ENCODE measurements around the gene ZNF618. TPM values are rescaled to one million over a fixed set of nuclear protein-coding genes. Genes with fewer than 3 reads are reported as not detected.

Gene ZNF618
- total and polyA plus RNA-seq, 9 donors, result 8.2 to 28.9 (median 18.3) TPM

GRCh38 chr9:113882636-113883164, 6.6 kb downstream of the ZNF618 start:
- 70 to 81% (median 71%) methylated on average over 7 of the region's 7 CpGs for WGBS, 3 donors
- TF ChIP-seq EP300 (IDR thresholded peaks at IDR 0.05) (no peak), POLR2A (IDR thresholded peaks at IDR 0.05) (no peak)
- intact Hi-C loops (cut with DNase I), result loop anchor here in 2 of 4 donors (5.0 to 10.0 kb wide), 2 partner anchors 102 to 410 kb away; no protein-coding TSS in a partner anchor
- no peaks in the 10 kb centered on the region for H3K36me3 ChIP-seq
- H3K4me3 ChIP-seq, result no peak overlapping the region
- no peak for DNase-seq
- H3K27me3 ChIP-seq, result no peaks in the 10 kb centered on the region
- H3K27ac ChIP-seq, result no peak overlapping the region
- H3K9me3 ChIP-seq, result no peaks in the 10 kb centered on the region
- peaks cover 25% of the 10 kb centered on the region for H3K4me1 ChIP-seq (ENCODE audit: insufficient read depth)

DNA sequence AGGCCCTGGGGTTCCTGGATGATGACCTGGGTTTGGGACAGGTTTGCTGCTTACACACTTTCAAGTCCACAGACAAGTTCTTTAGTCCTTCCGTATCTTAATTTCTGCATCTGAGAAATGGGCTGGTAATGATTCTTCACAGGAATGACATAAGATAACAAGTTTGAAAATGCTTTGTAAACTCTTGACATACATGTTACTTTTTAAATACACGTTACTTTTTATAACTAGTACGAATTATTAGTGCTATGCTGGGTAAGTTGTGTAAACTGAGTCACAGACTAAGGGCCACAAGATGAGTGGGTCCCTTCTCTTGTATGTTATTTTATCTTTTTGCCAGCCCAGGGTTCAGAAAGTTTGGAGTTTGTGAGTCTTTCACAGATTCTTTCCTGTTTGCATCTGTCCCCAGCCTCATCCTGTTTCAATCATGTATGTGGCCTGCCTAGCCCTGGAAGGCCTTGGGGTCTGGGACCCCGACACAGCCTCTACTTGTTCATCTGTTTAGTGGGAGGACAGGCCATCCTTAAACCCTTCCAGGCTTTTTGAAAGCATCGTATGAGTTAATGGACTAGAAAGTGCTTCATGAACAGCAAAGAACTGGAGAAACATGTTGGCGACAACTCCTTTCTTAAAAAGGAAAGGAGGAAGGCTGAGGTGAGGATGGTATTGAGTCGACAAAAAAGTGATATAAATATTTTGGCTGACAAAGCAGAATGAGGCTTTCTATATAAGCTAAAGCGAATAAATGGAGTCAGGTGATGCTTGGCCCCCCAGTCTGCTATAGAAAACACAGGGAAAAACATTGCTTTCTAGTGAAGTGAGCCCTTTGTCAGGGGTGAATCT, 9.3 kb downstream of the ZNF618 start:
- Histone ChIP-seq H3K27ac (peak overlapping the region in 1 of 2 donors; percentile 39), H3K9me3 (no peaks in the 10 kb centered on the region), H3K4me1 (ENCODE audit: insufficient read depth) (peaks cover 22% of the 10 kb centered on the region), H3K36me3 (no peaks in the 10 kb centered on the region), H3K27me3 (no peaks in the 10 kb centered on the region), H3K4me3 (peak overlapping the region; percentile 23)
- intact Hi-C loops (cut with DNase I), result loop anchor here in 1 of 4 donors (10.0 kb wide), 1 partner anchor 99 kb away; no protein-coding TSS in a partner anchor
- TF ChIP-seq, protein P1, sequence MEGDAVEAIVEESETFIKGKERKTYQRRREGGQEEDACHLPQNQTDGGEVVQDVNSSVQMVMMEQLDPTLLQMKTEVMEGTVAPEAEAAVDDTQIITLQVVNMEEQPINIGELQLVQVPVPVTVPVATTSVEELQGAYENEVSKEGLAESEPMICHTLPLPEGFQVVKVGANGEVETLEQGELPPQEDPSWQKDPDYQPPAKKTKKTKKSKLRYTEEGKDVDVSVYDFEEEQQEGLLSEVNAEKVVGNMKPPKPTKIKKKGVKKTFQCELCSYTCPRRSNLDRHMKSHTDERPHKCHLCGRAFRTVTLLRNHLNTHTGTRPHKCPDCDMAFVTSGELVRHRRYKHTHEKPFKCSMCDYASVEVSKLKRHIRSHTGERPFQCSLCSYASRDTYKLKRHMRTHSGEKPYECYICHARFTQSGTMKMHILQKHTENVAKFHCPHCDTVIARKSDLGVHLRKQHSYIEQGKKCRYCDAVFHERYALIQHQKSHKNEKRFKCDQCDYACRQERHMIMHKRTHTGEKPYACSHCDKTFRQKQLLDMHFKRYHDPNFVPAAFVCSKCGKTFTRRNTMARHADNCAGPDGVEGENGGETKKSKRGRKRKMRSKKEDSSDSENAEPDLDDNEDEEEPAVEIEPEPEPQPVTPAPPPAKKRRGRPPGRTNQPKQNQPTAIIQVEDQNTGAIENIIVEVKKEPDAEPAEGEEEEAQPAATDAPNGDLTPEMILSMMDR (IDR thresholded peaks at IDR 0.05), result no peak
- TF ChIP-seq EP300 (IDR thresholded peaks at IDR 0.05) (no peak), POLR2A (IDR thresholded peaks at IDR 0.05) (no peak)
- 58 to 63% (median 58%) methylated on average over 8 of the region's 8 CpGs for WGBS, 3 donors
- DNase-seq, result no peak

GRCh38 chr9:113886026-113886369, 9.9 kb downstream of the ZNF618 start:
- Histone ChIP-seq H3K36me3 (no peaks in the 10 kb centered on the region), H3K9me3 (no peaks in the 10 kb centered on the region), H3K4me1 (ENCODE audit: insufficient read depth) (peaks cover 22% of the 10 kb centered on the region), H3K27me3 (no peaks in the 10 kb centered on the region), H3K27ac (peak overlapping the region in 1 of 2 donors; percentile 39), H3K4me3 (peak overlapping the region; percentile 23)
- 2 to 11% (median 5%) methylated on average over 1 of the region's 1 CpG for WGBS, 3 donors
- peak in 3 of 5 donors; percentile 36 to 49 (median 43) for DNase-seq
- intact Hi-C loops (cut with DNase I), result loop anchor here in 1 of 4 donors (10.0 kb wide), 1 partner anchor 99 kb away; no protein-coding TSS in a partner anchor
- TF ChIP-seq, protein P1 (IDR thresholded peaks at IDR 0.05), result no peak
- TF ChIP-seq EP300 (IDR thresholded peaks at IDR 0.05) (no peak), POLR2A (IDR thresholded peaks at IDR 0.05) (no peak)

DNA sequence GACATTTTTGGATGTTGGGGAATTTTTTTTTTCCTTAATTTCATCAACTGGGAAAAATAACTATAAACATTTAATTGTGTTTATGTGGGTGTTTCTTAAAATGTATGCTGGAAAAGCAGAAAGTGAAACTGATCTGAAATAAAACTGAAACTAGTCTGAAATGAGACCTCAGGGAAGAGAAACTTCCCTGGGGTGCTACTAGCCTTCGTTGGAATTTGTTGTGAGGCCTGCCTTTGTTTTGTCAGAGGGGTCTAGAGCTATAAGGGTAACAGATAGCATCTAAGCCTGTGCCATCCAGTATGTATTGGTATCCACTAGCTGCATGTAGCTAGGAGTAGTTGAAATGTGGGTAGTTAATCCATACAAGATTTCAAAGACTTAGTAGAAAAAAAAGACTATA, 10.4 kb downstream of the ZNF618 start:
- no peaks in the 10 kb centered on the region for H3K36me3 ChIP-seq
- DNase-seq, result no peak
- no peaks in the 10 kb centered on the region for H3K27me3 ChIP-seq
- TF ChIP-seq, protein P1 (IDR thresholded peaks at IDR 0.05), result no peak
- TF ChIP-seq EP300 (IDR thresholded peaks at IDR 0.05) (no peak), POLR2A (IDR thresholded peaks at IDR 0.05) (no peak)
- H3K9me3 ChIP-seq, result no peaks in the 10 kb centered on the region
- peak overlapping the region in 1 of 2 donors; percentile 39 for H3K27ac ChIP-seq
- peak overlapping the region; percentile 23 for H3K4me3 ChIP-seq
- intact Hi-C loops (cut with DNase I), result loop anchor here in 1 of 4 donors (10.0 kb wide), 1 partner anchor 98 kb away; no protein-coding TSS in a partner anchor
- 0 to 2% (median 0%) methylated on average over 1 of the region's 1 CpG for WGBS, 3 donors
- H3K4me1 ChIP-seq (ENCODE audit: insufficient read depth), result peaks cover 22% of the 10 kb centered on the region

Measured in ovary (tissue), 9 donors.